Measurements from ENCODE around the gene ZFAND3.

ZFAND3 gene

GRCh38 chr6:38195113-38195635 lies 375.6 kb downstream of the ZFAND3 start:
- no peak for DNase-seq

GRCh38 chr6:38198219-38198618 lies 378.7 kb downstream of the ZFAND3 start:
- DNase-seq: no peak

Measured in activated T-cell treated with anti-CD3 and anti-CD28 coated beads for 4 hours (primary cell).